Duodenal mucosa (tissue), 2 donors: ENCODE data around the gene TTC39C.

ENCODE experiments used
- H3K27ac ChIP-seq: one replicate; pipeline ENCODE4 v1.7.0; 2013; ENCODE audit warnings: low read depth, low read length
- H3K27me3 ChIP-seq, 2 donors: one replicate each; pipeline ENCODE4 v1.7.0; 2013; ENCODE audit warnings: low read length in 2 of 2, control low read depth in 1 of 2; ENCODE audit not compliant: insufficient read depth in 2 of 2, control insufficient read depth in 1 of 2
- H3K36me3 ChIP-seq, 2 donors: one replicate each; pipeline ENCODE4 v1.7.0; 2013; ENCODE audit warnings: low read length in 2 of 2, control low read depth in 1 of 2; ENCODE audit not compliant: insufficient read depth in 2 of 2, control insufficient read depth in 1 of 2
- H3K4me1 ChIP-seq, 2 donors: one replicate each; pipeline ENCODE4 v1.7.0; 2013; ENCODE audit warnings: low read length in 2 of 2, control low read depth in 1 of 2; ENCODE audit not compliant: insufficient read depth in 2 of 2, control insufficient read depth in 1 of 2
- H3K4me3 ChIP-seq, 2 donors: one replicate each; pipeline ENCODE4 v1.7.0; 2013; ENCODE audit warnings: low read length in 2 of 2, low read depth in 1 of 2
- H3K9ac ChIP-seq, 2 donors: one replicate each; pipeline ENCODE4 v1.7.0; 2013; ENCODE audit warnings: low read length in 2 of 2, low read depth in 1 of 2
- H3K9me3 ChIP-seq, 2 donors: one replicate each; pipeline ENCODE4 v1.7.0; 2013; ENCODE audit warnings: low read length in 2 of 2, control low read depth in 1 of 2; ENCODE audit not compliant: control insufficient read depth in 1 of 2

Gene TTC39C

DNA sequence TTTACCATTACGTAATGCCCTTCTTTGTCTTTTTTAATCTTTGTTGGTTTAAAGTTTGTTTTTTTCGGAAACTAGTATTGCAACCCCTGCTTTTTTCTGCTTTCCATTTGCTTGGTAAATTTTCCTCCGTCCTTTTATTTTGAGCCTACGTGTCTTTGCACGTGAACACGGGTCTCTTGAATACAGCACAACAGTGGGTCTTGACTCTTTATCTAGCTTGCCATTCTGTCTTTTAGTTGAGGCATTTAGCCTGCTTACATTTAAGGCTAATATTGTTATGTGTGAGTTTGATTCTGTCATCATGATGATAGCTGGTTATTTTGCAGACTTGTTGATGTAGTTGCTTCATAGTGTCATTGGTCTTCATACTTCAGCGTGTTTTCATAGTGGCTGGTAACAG lies 37.5 kb upstream of the TTC39C start:
- Histone ChIP-seq H3K9ac (no peak overlapping the region), H3K27ac (no peak overlapping the region)

DNA sequence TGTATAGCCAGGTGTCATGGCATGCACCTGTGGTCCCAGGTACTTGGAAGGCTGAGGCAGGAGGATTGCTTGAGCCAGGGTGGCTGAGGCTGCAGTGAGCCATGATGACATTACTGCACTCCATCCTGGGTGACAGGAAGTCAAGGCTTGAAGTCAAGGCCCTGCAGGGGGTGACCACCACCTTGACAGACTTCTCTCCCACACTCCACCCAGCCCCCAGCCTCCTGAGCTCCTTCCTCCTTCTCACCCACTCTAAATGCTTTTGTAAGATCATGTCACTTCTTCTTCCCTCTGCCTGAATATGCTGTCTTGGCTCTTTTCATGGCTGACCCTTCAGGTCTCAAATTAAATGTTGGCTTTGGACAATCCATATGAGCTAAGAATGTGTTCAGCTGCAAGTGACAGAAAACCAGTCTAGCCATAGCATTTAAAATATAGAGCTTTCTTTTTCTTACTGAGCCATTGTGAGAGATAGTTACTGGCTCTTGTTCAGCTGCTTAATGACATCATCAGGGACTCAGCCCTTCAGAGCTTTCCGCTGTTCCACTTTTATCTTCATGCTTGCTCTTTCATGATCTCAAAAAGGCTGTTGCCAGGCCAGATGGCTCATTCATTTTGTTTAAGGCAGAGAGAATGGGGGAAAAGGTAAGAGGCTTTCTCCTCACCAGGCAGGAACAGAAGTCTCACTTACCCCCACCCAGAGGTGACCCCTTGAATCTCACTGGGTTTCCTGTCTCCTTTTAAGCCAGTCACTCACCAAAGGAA lies 36.7 kb upstream of the TTC39C start:
- Histone ChIP-seq H3K9me3 (no peaks in the 10 kb centered on the region), H3K27ac (no peak overlapping the region), H3K36me3 (no peaks in the 10 kb centered on the region)

More for the DNA sequence above, 37.5 kb upstream of the TTC39C start:
- no peaks in the 10 kb centered on the region for H3K27me3 ChIP-seq
- no peaks in the 10 kb centered on the region for H3K36me3 ChIP-seq
- no peaks in the 10 kb centered on the region for H3K9me3 ChIP-seq
- H3K4me3 ChIP-seq: no peak overlapping the region
- H3K4me1 ChIP-seq: no peaks in the 10 kb centered on the region

DNA sequence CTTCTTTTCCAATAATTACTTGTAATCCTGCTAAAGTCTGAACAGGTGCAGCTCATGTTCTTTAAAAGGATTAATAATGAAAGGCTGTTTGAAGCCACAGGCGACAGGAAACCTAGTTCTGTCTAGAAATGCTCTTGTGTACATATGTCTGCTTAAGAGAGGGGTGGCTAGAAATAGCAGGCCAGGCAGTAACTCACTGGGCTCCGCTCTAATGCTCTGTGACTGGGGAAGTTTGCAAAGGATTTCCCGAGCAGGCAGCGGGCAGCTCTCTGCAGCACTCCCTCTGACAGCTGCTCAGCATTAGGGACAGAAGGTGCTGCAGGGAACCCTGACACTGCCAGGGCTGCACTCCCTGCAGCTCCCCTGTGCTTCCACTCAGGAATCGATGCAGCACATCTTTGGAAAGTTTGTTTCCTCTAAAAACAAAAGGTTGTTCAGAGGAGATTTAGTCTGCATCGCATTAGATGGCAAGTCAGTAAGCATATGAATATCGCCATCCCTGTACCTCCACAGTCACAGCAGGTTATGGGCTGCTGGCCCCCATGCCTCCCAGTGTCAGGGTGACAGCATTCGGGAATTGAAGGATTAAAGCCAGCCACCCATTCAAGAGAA lies 33.1 kb upstream of the TTC39C start:
- H3K27ac ChIP-seq: no peak overlapping the region
- H3K4me3 ChIP-seq: no peak overlapping the region
- H3K4me1 ChIP-seq: no peaks in the 10 kb centered on the region
- no peaks in the 10 kb centered on the region for H3K27me3 ChIP-seq
- no peaks in the 10 kb centered on the region for H3K36me3 ChIP-seq
- peak overlapping the region in 1 of 2 donors; percentile 31 for H3K9ac ChIP-seq
- no peaks in the 10 kb centered on the region for H3K9me3 ChIP-seq

More for the DNA sequence above, 36.7 kb upstream of the TTC39C start:
- no peaks in the 10 kb centered on the region for H3K27me3 ChIP-seq
- no peak overlapping the region for H3K4me3 ChIP-seq
- H3K9ac ChIP-seq: no peak overlapping the region
- H3K4me1 ChIP-seq: no peaks in the 10 kb centered on the region

DNA sequence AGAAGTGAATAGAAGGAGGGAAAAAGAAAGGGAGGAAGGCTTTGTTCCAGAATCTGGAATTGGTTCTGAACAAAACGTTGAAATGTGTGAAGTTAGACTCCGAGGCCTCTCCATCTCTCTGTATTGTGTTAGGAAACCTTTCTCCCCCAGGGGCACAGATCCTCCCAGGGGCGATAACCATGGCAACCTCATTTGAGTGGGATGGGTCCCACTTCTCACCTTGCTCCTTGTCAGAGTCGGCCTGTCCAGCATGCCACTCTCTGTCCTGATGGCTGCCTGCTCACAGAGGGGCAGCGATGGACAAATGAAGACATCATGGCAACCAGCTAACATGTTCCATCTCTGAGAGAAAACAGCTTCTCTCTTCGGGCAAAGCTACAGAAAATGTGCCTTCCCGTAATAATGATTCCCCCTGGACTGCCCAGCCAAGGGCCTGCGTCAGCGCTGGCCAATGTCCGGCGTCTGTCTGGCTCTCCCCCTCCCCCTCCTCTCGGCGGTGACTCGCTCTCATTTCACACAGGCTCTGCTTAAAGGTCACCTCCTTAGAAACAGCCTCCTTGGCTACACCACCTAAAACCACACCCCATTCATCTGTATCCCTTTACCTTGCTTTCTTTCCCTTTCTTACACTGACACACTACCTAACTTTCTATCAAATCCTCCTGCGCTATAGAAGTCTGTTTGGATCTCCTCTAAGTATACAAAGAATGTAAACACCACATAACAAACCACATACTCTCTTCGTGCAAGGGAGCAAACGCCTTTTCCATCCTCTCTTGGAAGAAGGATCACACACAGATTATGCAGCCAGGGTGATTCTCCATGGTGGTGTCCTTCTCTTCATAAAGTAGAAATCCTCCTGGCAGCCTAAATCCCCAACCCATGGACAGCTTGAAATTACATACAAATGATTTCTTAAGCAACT lies 32.1 kb upstream of the TTC39C start:
- H3K36me3 ChIP-seq: no peaks in the 10 kb centered on the region
- H3K4me1 ChIP-seq: no peaks in the 10 kb centered on the region
- peak overlapping the region in 1 of 2 donors; percentile 9 for H3K4me3 ChIP-seq
- peak overlapping the region in 1 of 2 donors; percentile 31 for H3K9ac ChIP-seq
- H3K9me3 ChIP-seq: no peaks in the 10 kb centered on the region
- peak overlapping the region; percentile 16 for H3K27ac ChIP-seq
- H3K27me3 ChIP-seq: no peaks in the 10 kb centered on the region

DNA sequence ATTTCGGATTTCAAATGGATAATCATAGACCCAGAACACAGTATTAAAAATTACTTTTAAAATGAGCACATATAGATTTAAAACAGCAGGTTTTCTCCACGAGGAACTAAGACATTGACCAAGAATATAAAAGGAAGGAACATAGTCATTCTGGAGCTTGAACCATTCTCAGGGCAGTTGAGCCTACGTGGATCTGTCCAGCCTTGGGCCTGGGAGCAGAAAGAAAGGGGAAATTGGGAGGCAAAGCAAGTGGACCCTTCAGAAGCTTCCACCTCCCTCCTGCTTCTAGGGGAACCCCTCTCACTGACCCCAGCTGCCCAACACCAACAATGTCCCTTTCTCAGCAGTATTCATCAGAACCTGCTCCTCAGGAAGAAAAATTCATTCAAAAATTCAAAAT lies 31.4 kb upstream of the TTC39C start:
- Histone ChIP-seq H3K4me1 (no peaks in the 10 kb centered on the region), H3K27ac (no peak overlapping the region), H3K36me3 (no peaks in the 10 kb centered on the region), H3K27me3 (no peaks in the 10 kb centered on the region), H3K9ac (no peak overlapping the region), H3K4me3 (no peak overlapping the region), H3K9me3 (no peaks in the 10 kb centered on the region)

DNA sequence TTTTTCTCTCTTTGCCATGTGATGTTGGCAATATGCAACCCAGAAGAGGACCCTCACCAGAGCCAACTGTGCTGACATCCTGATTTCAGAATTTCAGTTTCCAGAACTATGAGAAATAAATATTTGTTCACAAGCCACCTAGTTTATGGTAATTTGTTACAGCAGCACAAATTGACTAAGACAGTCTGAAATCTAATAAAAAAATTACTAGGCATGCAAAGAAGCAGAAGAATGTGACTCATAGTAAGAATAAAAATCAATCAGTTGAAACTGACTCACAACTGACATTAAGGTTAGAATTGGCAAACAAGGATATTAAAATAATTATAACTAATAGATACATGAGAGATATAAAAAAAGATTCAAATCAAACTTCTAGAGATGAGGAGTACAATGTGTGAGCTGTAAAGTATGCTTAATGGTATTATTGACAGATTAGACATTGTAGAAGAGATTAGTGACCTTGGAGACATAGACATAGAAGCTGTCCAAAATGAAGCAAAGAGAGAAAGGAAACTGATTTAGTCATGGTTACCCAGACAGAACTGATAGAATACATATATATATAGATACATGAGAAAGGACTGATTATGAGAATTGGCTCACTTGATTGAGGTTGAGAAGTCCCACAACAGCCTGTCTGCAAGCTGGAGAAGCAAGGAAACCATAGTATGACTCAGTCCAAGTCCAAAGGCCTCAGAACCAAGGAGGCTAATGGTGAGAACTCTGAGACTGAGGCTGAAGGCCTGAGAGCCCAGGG lies 27.8 kb upstream of the TTC39C start:
- no peak overlapping the region for H3K27ac ChIP-seq
- no peaks in the 10 kb centered on the region for H3K36me3 ChIP-seq
- H3K4me3 ChIP-seq: no peak overlapping the region
- H3K9ac ChIP-seq: no peak overlapping the region
- H3K27me3 ChIP-seq: no peaks in the 10 kb centered on the region
- no peaks in the 10 kb centered on the region for H3K9me3 ChIP-seq
- H3K4me1 ChIP-seq: no peaks in the 10 kb centered on the region

DNA sequence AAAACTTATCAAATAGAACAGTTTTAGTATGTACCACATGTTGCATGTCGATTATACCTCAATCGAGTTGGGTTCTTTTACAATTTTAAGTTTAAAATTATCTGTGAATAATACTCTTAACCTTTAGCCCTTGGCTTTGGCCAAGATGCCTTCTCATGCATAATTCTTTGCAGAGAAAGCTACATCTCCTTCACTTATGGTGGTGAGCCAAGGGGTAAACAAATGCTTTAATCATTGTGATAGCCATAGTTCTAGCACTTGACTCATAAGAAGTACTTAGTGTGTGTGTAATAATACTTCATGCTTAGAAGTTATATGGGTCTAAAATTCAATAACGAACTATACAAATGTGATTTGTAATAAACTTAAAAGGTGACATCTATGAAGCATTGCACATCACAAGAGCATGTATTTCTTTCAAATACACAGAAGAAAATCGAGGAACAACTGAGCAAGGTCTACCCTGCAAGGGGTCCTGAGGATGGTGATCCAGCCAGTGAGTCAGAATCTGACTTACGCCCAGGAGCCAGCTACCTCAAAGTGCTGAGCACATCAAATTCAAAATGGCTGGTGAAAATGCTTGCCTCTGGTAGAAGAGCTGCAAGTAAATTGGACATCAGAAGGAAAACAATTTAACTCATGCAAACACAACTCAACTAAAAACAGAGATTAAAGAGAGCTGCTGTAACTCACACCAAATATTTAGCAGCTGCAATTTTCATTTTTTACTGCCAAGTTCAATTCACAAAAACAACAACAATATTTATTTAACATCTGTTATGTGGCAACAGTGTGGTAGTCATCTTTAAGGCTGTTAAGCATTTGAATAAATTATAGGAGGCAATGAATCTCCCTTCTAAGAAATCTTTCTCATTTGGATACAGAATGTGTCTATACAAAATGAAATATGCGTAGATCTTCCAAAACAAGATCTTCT lies 23.8 kb upstream of the TTC39C start:
- Histone ChIP-seq H3K9me3 (no peaks in the 10 kb centered on the region), H3K4me1 (no peaks in the 10 kb centered on the region), H3K27ac (no peak overlapping the region)

DNA sequence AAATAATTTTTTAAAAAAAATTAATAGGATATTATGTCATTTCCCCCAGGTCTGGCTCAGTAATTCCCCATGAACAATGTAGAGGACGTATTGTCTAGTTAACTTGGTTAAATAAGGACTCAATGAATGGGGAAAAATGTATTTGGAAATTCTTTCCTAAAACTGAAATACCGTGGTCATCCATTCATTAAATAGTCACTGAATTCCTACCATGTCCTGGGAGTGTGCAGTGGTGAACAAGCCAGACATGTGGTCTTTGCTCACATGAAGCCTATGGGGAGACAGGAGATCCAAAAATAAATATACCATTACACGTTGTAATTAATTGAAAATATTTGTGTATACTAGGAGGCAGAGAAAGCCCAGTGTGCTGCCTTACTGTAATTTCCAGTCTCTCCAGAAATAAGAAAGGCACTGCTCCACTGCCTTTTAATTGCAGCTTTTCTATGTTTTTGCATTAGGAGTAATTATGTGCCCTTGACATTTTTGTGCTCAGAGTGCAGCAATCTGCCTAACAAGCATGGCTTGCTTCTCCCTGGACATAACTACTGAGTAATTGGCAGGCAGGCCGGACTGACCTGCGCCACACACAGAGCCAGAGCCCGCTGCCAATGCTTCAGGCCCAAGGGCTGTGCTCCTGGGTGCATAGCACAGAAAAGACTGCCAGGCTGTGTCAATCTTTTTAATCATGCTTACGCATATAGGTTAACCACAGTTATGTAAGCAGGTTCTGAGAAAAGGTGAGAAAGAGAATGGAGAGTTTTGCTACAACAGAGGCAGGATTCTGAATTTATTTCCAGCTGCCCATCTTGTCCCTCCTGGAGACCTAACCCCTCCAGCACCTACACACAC lies 22.2 kb upstream of the TTC39C start:
- H3K27ac ChIP-seq: no peak overlapping the region
- no peak overlapping the region for H3K9ac ChIP-seq
- H3K4me3 ChIP-seq: peak overlapping the region in 1 of 2 donors; percentile 2

More for the DNA sequence above, 23.8 kb upstream of the TTC39C start:
- no peaks in the 10 kb centered on the region for H3K27me3 ChIP-seq
- no peak overlapping the region for H3K9ac ChIP-seq
- H3K4me3 ChIP-seq: no peak overlapping the region
- H3K36me3 ChIP-seq: no peaks in the 10 kb centered on the region

More for the DNA sequence above, 22.2 kb upstream of the TTC39C start:
- H3K36me3 ChIP-seq: no peaks in the 10 kb centered on the region
- H3K27me3 ChIP-seq: no peaks in the 10 kb centered on the region
- no peaks in the 10 kb centered on the region for H3K4me1 ChIP-seq
- H3K9me3 ChIP-seq: no peaks in the 10 kb centered on the region
